Breast epithelium (tissue), 4 donors: Measurements from ENCODE around the gene ANTXRL. TPM values are rescaled to one million over a fixed set of nuclear protein-coding genes. Genes with fewer than 3 reads are reported as not detected.
"Not testable (repeated sequence)": the region's sequence is repeated elsewhere in the genome, so short reads cannot be mapped to it uniquely, and the experiment has no call there.

Source experiments
- DNase-seq, 2 donors: peaks; one replicate each; pipeline ENCODE4 v3.0.0-alpha.2; 2019; ENCODE audit warnings: low spot score in 2 of 2
- H3K27ac ChIP-seq, 2 donors: fragments of 200-600 bp; sonication (generic) in 1 of 2; one replicate each; pipeline ENCODE4 v1.5.1; 2016 to 2019; ENCODE audit warnings: mild to moderate bottlenecking in 1 of 2
- H3K27me3 ChIP-seq, 2 donors: fragments of 200-600 bp; sonication (generic) in 1 of 2; one replicate each; pipeline versions ENCODE4 v1.5.1 to v1.6.0; 2017 to 2019; ENCODE audit warnings: control low read depth in 1 of 2, mild to moderate bottlenecking in 1 of 2
- H3K36me3 ChIP-seq: fragments of 200-600 bp; one replicate; pipeline ENCODE4 v1.5.1; 2019
- H3K4me1 ChIP-seq, 2 donors: fragments of 200-600 bp; sonication (generic); one replicate each; pipeline ENCODE4 v1.5.1; 2016 to 2019; ENCODE audit warnings: control low read depth in 1 of 2
- H3K4me3 ChIP-seq, 3 donors: fragments of 200-600 bp; sonication (generic); 1 replicate in 2 of 3; 2 replicates in 1 of 3; pipeline ENCODE4 v1.5.1; 2016 to 2019; ENCODE audit warnings: mild to moderate bottlenecking in 3 of 3, moderate library complexity in 2 of 3
- H3K9me3 ChIP-seq, 2 donors: fragments of 200-600 bp; sonication (generic) in 1 of 2; one replicate each; pipeline ENCODE4 v1.5.1; 2016 to 2019; ENCODE audit warnings: control low read depth in 1 of 2
- POLR2A ChIP-seq: fragments of 450-650 bp; IDR thresholded peaks from one replicate; pipeline ENCODE4 v1.6.1; 2016; ENCODE audit warnings: antibody characterized with exemption, mild to moderate bottlenecking, moderate library complexity
- POLR2AphosphoS5 ChIP-seq, 3 donors: sonication (generic); formaldehyde crosslinking; IDR thresholded peaks; one replicate each; pipeline ENCODE4 v1.6.1; 2017; ENCODE audit warnings: antibody characterized with exemption in 3 of 3
- intact Hi-C: fragments of 100-400 bp; cut with DNase I; formaldehyde crosslinking; loops from one replicate; pipeline ENCODE4 v1.15.1; 2023; ENCODE audit warnings: low total_unique reads
- total RNA-seq, 3 donors: library from RNA; depleted of rRNA; stranded (reverse); fragments of >200 nt; gene quantifications; one replicate each; pipeline ENCODE4 v1.1.0, GENCODE V29; 2016
- TF ChIP-seq, protein P1 (sequence below), 3 donors: fragments of 450-650 bp; IDR thresholded peaks; one replicate each; pipeline ENCODE4 v1.5.1; 2016 to 2017; ENCODE audit warnings: antibody characterized with exemption in 3 of 3, mild to moderate bottlenecking in 3 of 3, moderate library complexity in 3 of 3

The ANTXRL gene
- total RNA-seq, 3 donors from 2014 or later: 0.15 TPM; not detected in 2

DNA sequence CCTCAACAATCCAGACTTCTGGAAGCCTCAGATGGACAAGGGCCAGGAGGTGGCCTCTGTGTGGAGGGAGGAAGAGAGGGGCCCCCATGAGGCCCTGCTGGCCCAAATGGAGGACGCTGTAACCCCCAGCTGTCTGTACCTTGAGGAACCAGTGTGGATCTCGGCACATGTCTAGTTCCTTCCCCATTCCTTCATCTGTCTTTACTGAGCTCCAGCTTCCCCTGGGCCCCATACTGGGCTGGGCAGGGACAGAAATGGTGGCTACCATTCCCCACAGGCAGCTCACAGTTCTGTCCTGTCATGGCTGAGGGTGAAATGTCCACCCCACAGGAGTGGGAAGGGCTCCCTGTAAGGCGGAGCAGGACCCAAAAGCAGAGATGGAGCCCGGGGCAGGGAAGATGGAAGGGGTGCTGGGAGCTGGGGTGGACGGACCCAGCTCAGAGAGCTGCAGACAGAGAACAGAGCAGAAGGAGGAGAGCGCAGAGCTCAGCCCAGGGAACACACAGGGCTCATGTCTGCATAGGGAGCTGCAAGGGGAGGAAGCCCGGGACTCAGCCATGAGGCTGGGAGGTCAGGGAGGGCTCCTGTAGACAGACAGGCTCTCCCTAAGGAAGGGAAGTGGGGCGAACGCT lies 22.8 kb downstream of the ANTXRL start:
- no peak for TF ChIP-seq POLR2AphosphoS5 (IDR thresholded peaks at IDR 0.05)
- TF ChIP-seq POLR2A: no peak
- no peak for DNase-seq

DNA sequence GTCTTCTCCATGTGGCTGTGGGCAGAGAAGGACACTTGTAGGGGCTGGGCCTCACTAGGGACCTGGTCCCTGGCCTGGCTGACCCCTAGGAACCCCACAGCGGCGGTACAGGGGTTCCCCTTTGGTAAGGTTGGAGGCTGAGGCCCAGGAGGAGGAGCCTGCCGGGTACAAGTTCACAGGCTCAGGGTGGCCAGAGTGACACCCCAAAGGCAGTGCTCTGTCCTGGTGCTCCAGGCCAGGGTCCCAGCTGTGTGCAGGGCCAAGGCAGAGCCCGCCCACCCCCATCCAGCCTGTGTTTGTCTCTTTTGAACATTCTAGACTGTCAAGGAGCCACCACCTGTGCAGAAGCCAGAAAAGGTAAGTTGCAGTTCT lies 23.3 kb downstream of the ANTXRL start:
- H3K27me3 ChIP-seq: no peaks in the 10 kb centered on the region
- H3K9me3 ChIP-seq: no peaks in the 10 kb centered on the region
- no peaks in the 10 kb centered on the region for H3K36me3 ChIP-seq
- no peak overlapping the region for H3K27ac ChIP-seq
- H3K4me1 ChIP-seq: no peaks in the 10 kb centered on the region
- TF ChIP-seq, protein P1, sequence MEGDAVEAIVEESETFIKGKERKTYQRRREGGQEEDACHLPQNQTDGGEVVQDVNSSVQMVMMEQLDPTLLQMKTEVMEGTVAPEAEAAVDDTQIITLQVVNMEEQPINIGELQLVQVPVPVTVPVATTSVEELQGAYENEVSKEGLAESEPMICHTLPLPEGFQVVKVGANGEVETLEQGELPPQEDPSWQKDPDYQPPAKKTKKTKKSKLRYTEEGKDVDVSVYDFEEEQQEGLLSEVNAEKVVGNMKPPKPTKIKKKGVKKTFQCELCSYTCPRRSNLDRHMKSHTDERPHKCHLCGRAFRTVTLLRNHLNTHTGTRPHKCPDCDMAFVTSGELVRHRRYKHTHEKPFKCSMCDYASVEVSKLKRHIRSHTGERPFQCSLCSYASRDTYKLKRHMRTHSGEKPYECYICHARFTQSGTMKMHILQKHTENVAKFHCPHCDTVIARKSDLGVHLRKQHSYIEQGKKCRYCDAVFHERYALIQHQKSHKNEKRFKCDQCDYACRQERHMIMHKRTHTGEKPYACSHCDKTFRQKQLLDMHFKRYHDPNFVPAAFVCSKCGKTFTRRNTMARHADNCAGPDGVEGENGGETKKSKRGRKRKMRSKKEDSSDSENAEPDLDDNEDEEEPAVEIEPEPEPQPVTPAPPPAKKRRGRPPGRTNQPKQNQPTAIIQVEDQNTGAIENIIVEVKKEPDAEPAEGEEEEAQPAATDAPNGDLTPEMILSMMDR (IDR thresholded peaks at IDR 0.05): no peak
- TF ChIP-seq POLR2AphosphoS5 (IDR thresholded peaks at IDR 0.05) (no peak), POLR2A (no peak)
- DNase-seq: peak in 1 of 2 donors; percentile 37
- no peak overlapping the region for H3K4me3 ChIP-seq
- intact Hi-C loops: no loop called here

More for the DNA sequence above, 22.8 kb downstream of the ANTXRL start:
- Histone ChIP-seq H3K27me3 (no peaks in the 10 kb centered on the region), H3K4me3 (no peak overlapping the region), H3K4me1 (peaks cover 0 to 4% of the 10 kb centered on the region in 2 donors), H3K9me3 (no peaks in the 10 kb centered on the region), H3K36me3 (no peaks in the 10 kb centered on the region), H3K27ac (no peak overlapping the region)
- intact Hi-C loops: no loop called here

DNA sequence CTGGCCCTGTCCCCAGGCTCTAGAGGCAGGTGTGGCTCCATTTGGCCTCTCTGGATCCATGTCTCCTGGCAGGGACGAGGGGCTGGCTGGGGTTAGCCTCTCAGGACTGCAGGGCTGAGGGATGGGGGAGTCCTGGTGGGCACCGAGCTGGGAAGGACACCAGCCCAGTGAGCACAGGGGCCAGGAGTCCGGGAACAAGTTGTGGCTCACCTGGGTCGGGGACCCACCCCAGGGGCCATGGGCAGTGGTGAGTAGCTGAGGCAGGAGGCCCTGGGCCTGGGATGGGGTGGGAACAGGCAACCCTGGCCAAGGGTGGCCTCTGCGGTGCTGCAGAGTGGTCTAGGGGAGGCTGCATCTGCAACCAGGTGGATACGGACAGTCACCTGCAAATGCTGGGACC lies 24.1 kb downstream of the ANTXRL start:
- H3K4me1 ChIP-seq: no peaks in the 10 kb centered on the region

DNA sequence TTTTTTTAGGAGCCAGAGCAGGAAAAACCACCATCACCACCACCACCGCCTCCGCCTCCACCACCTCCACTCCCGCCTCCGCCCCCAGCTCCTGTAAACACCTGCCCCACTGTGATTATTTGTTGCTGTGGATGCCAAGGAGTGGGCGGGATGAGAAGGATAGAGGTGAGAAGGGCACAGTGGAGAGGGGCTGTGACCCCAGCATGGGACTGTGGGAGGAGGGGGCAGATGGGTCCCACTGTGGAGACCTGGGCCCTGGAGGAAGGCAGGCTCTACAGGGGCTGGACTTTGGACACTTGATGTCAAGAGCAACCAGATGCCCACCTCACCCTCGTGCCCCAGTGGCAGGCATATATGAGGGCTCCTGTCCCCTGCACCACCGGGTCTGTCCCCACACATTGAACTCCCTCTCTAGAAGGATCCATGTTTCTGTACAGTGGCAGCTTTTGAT lies 24.7 kb downstream of the ANTXRL start:
- Histone ChIP-seq H3K4me3 (no peak overlapping the region), H3K27ac (peak overlapping the region; percentile 62 to 68), H3K9me3 (no peaks in the 10 kb centered on the region), H3K4me1 (no peaks in the 10 kb centered on the region), H3K27me3 (no peaks in the 10 kb centered on the region), H3K36me3 (no peaks in the 10 kb centered on the region)
- intact Hi-C loops: no loop called here
- no peak for TF ChIP-seq POLR2A
- TF ChIP-seq POLR2AphosphoS5 (IDR thresholded peaks at IDR 0.05): no peak
- TF ChIP-seq, protein P1 (IDR thresholded peaks at IDR 0.05): no peak
- peak in 1 of 2 donors; percentile 47 for DNase-seq

More for the DNA sequence above, 24.1 kb downstream of the ANTXRL start:
- H3K9me3 ChIP-seq: no peaks in the 10 kb centered on the region
- H3K36me3 ChIP-seq: no peaks in the 10 kb centered on the region
- H3K27ac ChIP-seq: no peak overlapping the region
- DNase-seq: peak in 1 of 2 donors; percentile 31
- no peak overlapping the region for H3K4me3 ChIP-seq
- no peaks in the 10 kb centered on the region for H3K27me3 ChIP-seq
- intact Hi-C loops: no loop called here
- TF ChIP-seq POLR2A (no peak), POLR2AphosphoS5 (IDR thresholded peaks at IDR 0.05) (no peak)
- TF ChIP-seq, protein P1 (IDR thresholded peaks at IDR 0.05): no peak

DNA sequence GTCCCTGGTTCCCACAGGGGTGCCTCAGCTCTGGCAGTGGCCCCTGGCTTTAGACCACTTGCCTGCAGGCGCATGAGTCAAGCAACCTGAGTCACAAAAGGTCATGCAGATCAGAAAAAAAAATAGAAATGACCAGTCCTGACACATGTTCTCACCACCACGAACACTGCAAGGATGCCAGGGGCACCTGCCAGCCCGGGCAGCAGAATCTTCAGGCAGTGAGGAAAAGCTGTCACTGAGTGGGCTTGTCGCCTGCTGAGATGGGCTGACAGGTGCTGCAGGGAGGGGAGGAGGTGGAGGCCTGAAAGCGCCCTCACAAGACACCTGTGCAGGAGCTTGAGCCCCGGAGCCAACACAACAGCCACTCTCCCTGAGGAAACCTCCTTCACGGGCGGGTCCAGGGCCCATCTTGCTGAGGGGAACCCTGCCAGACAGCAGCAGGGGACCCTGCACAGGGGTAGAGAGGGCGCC lies 25.2 kb downstream of the ANTXRL start:
- DNase-seq, H3K27me3 ChIP-seq, H3K36me3 ChIP-seq, H3K4me3 ChIP-seq, H3K4me1 ChIP-seq, H3K9me3 ChIP-seq, intact Hi-C loops: not testable (repeated sequence)
- peak overlapping the region in 1 of 2 donors; percentile 62 for H3K27ac ChIP-seq

DNA sequence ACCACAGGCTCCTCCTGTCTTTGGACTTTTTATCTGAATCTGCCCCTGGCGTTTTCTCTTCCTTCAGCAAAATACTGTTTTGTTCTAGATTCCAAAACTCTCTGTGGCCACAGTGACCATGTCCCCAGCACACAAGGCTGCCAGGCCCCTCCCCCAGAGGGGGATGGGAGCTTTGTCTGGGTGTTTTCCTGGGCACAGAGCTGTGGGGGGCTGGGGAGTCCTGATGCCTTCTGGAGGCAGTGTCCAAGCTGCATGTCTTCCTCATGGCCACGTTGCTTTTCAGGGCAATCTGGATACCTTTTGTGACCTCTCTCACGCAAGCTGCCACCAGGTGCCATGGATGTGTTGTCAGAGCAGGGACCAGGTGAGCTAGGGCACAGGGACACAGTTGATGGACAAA lies 26.2 kb downstream of the ANTXRL start:
- TF ChIP-seq POLR2AphosphoS5 (IDR thresholded peaks at IDR 0.05): no peak
- TF ChIP-seq POLR2A: no peak
- TF ChIP-seq, protein P1 (IDR thresholded peaks at IDR 0.05): no peak
- intact Hi-C loops: no loop called here
- H3K9me3 ChIP-seq: no peaks in the 10 kb centered on the region
- no peak overlapping the region for H3K27ac ChIP-seq
- H3K36me3 ChIP-seq: no peaks in the 10 kb centered on the region
- no peak for DNase-seq
- no peaks in the 10 kb centered on the region for H3K4me1 ChIP-seq
- no peaks in the 10 kb centered on the region for H3K27me3 ChIP-seq
- no peak overlapping the region for H3K4me3 ChIP-seq
